Measurements from ENCODE around the gene CD300A.
"Not testable (repeated sequence)": the region's sequence is repeated elsewhere in the genome, so short reads cannot be mapped to it uniquely, and the experiment has no call there.

DNA sequence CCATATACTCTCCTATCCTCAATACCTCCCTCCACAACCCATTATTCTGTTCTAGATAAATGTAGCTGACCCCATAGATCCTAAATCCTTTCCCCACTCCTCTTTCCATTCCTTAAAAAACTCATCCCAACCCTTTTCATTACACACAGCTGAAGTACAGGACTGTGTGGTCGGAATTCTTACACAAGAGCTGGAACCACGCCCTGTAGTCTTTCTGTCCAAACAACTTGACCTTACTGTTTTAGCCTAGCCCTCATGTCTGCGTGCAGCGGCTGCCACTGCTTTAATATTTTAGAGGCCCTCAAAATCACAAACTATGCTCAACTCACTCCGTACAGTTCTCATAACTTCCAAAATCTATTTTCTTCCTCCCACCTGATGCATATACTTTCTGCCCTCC lies 37.5 kb downstream of the CD300A start:
- TF ChIP-seq, protein P1, sequence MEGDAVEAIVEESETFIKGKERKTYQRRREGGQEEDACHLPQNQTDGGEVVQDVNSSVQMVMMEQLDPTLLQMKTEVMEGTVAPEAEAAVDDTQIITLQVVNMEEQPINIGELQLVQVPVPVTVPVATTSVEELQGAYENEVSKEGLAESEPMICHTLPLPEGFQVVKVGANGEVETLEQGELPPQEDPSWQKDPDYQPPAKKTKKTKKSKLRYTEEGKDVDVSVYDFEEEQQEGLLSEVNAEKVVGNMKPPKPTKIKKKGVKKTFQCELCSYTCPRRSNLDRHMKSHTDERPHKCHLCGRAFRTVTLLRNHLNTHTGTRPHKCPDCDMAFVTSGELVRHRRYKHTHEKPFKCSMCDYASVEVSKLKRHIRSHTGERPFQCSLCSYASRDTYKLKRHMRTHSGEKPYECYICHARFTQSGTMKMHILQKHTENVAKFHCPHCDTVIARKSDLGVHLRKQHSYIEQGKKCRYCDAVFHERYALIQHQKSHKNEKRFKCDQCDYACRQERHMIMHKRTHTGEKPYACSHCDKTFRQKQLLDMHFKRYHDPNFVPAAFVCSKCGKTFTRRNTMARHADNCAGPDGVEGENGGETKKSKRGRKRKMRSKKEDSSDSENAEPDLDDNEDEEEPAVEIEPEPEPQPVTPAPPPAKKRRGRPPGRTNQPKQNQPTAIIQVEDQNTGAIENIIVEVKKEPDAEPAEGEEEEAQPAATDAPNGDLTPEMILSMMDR (conservative IDR thresholded peaks at IDR 0.05 in 1 of 2, IDR thresholded peaks at IDR 0.05 in 1 of 2; ENCODE audit: low read depth in 1 of 2, low read length in 2 of 2), result not testable (repeated sequence)
- TF ChIP-seq EZH2 (IDR thresholded peaks at IDR 0.05; ENCODE audit: low read length, missing control alignments), result not testable (repeated sequence)
